ENCODE measurements around the gene DHFR. TPM values are rescaled to one million over a fixed set of nuclear protein-coding genes. Genes with fewer than 3 reads are reported as not detected.

Gene DHFR
- total RNA-seq, 1 donor, result 29.8 TPM

- TF ChIP-seq, protein P1, sequence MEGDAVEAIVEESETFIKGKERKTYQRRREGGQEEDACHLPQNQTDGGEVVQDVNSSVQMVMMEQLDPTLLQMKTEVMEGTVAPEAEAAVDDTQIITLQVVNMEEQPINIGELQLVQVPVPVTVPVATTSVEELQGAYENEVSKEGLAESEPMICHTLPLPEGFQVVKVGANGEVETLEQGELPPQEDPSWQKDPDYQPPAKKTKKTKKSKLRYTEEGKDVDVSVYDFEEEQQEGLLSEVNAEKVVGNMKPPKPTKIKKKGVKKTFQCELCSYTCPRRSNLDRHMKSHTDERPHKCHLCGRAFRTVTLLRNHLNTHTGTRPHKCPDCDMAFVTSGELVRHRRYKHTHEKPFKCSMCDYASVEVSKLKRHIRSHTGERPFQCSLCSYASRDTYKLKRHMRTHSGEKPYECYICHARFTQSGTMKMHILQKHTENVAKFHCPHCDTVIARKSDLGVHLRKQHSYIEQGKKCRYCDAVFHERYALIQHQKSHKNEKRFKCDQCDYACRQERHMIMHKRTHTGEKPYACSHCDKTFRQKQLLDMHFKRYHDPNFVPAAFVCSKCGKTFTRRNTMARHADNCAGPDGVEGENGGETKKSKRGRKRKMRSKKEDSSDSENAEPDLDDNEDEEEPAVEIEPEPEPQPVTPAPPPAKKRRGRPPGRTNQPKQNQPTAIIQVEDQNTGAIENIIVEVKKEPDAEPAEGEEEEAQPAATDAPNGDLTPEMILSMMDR (IDR thresholded peaks at IDR 0.05; ENCODE audit: insufficient read depth, low read depth, low read length), result no peak
- DNase-seq (ENCODE audit: low read depth), result no peak
- H3K4me3 ChIP-seq (ENCODE audit: low read depth, low read length), result no peak overlapping the region
Measured at GRCh38 chr5:80656425-80656824, 1.6 kb upstream of the DHFR start.

GRCh38 chr5:80655231-80655774, 520 bp upstream of the DHFR start:
- peak overlapping the region; percentile 84 for H3K4me3 ChIP-seq (ENCODE audit: low read depth, low read length)
- TF ChIP-seq, protein P1 (IDR thresholded peaks at IDR 0.05; ENCODE audit: insufficient read depth, low read depth, low read length), result no peak
- DNase-seq (ENCODE audit: low read depth), result no peak

- no peak for DNase-seq (ENCODE audit: low read depth)
- TF ChIP-seq, protein P1 (IDR thresholded peaks at IDR 0.05; ENCODE audit: insufficient read depth, low read depth, low read length), result no peak
- H3K4me3 ChIP-seq (ENCODE audit: low read depth, low read length), result peak overlapping the region; percentile 84
Measured at GRCh38 chr5:80654054-80654390, 761 bp downstream of the DHFR start.

GRCh38 chr5:80653502-80653901, 1.3 kb downstream of the DHFR start:
- peak overlapping the region; percentile 84 for H3K4me3 ChIP-seq (ENCODE audit: low read depth, low read length)
- TF ChIP-seq, protein P1 (IDR thresholded peaks at IDR 0.05; ENCODE audit: insufficient read depth, low read depth, low read length), result no peak
- DNase-seq (ENCODE audit: low read depth), result no peak

GRCh38 chr5:80646926-80647325, 7.9 kb downstream of the DHFR start:
- no peak overlapping the region for H3K4me3 ChIP-seq (ENCODE audit: low read depth, low read length)
- DNase-seq (ENCODE audit: low read depth), result no peak
- TF ChIP-seq, protein P1 (IDR thresholded peaks at IDR 0.05; ENCODE audit: insufficient read depth, low read depth, low read length), result no peak

DNA sequence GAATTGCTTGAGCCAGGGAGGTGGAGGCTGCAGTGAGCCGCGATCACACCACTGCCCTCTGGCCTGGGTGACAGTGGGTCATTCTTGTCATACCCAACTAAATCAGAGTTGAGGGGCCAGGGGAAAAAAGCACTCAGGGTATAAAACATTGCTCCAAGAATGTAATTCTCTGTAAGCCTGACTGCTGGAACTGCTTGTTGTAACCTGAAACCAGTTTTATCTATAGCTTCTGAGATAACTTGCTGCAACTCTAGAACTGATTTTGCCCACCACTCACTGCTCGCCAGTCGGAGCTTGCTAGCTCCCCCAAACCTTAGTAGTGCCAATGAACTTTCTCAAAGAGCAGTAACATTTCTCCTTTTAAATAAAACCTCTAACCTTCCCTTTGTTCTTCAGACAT, 9.9 kb downstream of the DHFR start:
- DNase-seq (ENCODE audit: low read depth), result no peak
- TF ChIP-seq, protein P1 (IDR thresholded peaks at IDR 0.05; ENCODE audit: insufficient read depth, low read depth, low read length), result no peak
- no peak overlapping the region for H3K4me3 ChIP-seq (ENCODE audit: low read depth, low read length)

DNA sequence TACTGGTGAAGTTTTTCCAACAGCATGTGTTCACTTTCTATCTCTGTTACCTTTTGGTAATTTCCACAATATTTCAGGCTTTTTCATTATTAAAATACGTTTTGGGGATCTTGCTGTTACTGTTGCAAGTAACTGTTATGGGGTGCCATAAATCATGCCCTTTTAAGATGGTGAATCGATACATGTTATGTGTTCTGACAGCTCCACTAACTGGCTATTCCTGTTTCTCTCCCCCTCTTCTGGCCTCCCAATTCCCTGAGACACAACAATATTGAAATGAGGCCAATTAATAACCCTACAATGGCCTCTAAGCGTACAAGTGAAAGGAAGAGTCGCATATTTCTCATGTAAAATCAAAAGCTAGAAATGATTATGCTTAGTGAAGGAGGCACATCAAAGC, 13.4 kb downstream of the DHFR start:
- no peak overlapping the region for H3K4me3 ChIP-seq (ENCODE audit: low read depth, low read length)
- DNase-seq (ENCODE audit: low read depth), result no peak
- TF ChIP-seq, protein P1 (IDR thresholded peaks at IDR 0.05; ENCODE audit: insufficient read depth, low read depth, low read length), result no peak
